ENCODE measurements around the gene SLC25A14.
"Not testable (repeated sequence)": the region's sequence is repeated elsewhere in the genome, so short reads cannot be mapped to it uniquely, and the experiment has no call there.

The SLC25A14 gene

GRCh38 chrX:130339408-130340222 lies at the start of gene SLC25A14:
SLC25A14 (plus strand) TSS chrX:130339919; CDS start chrX:130340279, 360 bp downstream.
- Histone ChIP-seq H3K27me3 (ENCODE audit: control insufficient read depth, insufficient read depth, low read length) (no peaks in the 10 kb centered on the region), H3K36me3 (ENCODE audit: control insufficient read depth, insufficient read depth, low read length) (no peaks in the 10 kb centered on the region), H3K27ac (ENCODE audit: low read depth, low read length) (peak within 1 kb of the TSS; percentile 32; the same call in 1 of the 2 replicates), H3K4me3 (ENCODE audit: low read depth, low read length) (peak within 1 kb of the TSS; percentile 78), H3K4me1 (ENCODE audit: control insufficient read depth, insufficient read depth, low read length) (peaks cover 26% of the 10 kb centered on the region), H3K9ac (ENCODE audit: low read length) (peak within 1 kb of the TSS; percentile 84), H3K9me3 (ENCODE audit: control insufficient read depth, insufficient read depth, low read depth, low read length) (no peaks in the 10 kb centered on the region)

- no peak overlapping the region for H3K27ac ChIP-seq (ENCODE audit: low read depth, low read length)
- peaks cover 21% of the 10 kb centered on the region for H3K9me3 ChIP-seq (ENCODE audit: control insufficient read depth, insufficient read depth, low read depth, low read length)
- H3K27me3 ChIP-seq (ENCODE audit: control insufficient read depth, insufficient read depth, low read length), result no peaks in the 10 kb centered on the region
- peaks cover 14% of the 10 kb centered on the region; the same call in 1 of the 2 replicates for H3K4me1 ChIP-seq (ENCODE audit: control insufficient read depth, insufficient read depth, low read length)
- H3K9ac ChIP-seq (ENCODE audit: low read length), result no peak overlapping the region
- H3K4me3 ChIP-seq (ENCODE audit: low read depth, low read length), result no peak overlapping the region
- no peaks in the 10 kb centered on the region for H3K36me3 ChIP-seq (ENCODE audit: control insufficient read depth, insufficient read depth, low read length)
These were observed 44.0 kb upstream of the SLC25A14 start for GRCh38 chrX:130295519-130296296.

GRCh38 chrX:130296297-130296678 lies 43.4 kb upstream of the SLC25A14 start:
- H3K27me3 ChIP-seq (ENCODE audit: control insufficient read depth, insufficient read depth, low read length), result no peaks in the 10 kb centered on the region
- peaks cover 18% of the 10 kb centered on the region for H3K9me3 ChIP-seq (ENCODE audit: control insufficient read depth, insufficient read depth, low read depth, low read length)
- no peak overlapping the region for H3K4me3 ChIP-seq (ENCODE audit: low read depth, low read length)
- no peaks in the 10 kb centered on the region for H3K36me3 ChIP-seq (ENCODE audit: control insufficient read depth, insufficient read depth, low read length)
- no peak overlapping the region for H3K27ac ChIP-seq (ENCODE audit: low read depth, low read length)
- H3K9ac ChIP-seq (ENCODE audit: low read length), result no peak overlapping the region
- peaks cover 14% of the 10 kb centered on the region; the same call in 1 of the 2 replicates for H3K4me1 ChIP-seq (ENCODE audit: control insufficient read depth, insufficient read depth, low read length)

- H3K9me3 ChIP-seq (ENCODE audit: control insufficient read depth, insufficient read depth, low read depth, low read length), result peaks cover 14% of the 10 kb centered on the region
- H3K36me3 ChIP-seq (ENCODE audit: control insufficient read depth, insufficient read depth, low read length), result no peaks in the 10 kb centered on the region
- no peaks in the 10 kb centered on the region for H3K27me3 ChIP-seq (ENCODE audit: control insufficient read depth, insufficient read depth, low read length)
- H3K27ac ChIP-seq (ENCODE audit: low read depth, low read length), result no peak overlapping the region
- H3K4me3 ChIP-seq (ENCODE audit: low read depth, low read length), result no peak overlapping the region
- H3K4me1 ChIP-seq (ENCODE audit: control insufficient read depth, insufficient read depth, low read length), result peaks cover 14% of the 10 kb centered on the region; the same call in 1 of the 2 replicates
- H3K9ac ChIP-seq (ENCODE audit: low read length), result no peak overlapping the region
These were observed 43.0 kb upstream of the SLC25A14 start for GRCh38 chrX:130296743-130297142.

- H3K36me3 ChIP-seq (ENCODE audit: control insufficient read depth, insufficient read depth, low read length), result no peaks in the 10 kb centered on the region
- no peak overlapping the region for H3K27ac ChIP-seq (ENCODE audit: low read depth, low read length)
- no peak overlapping the region for H3K9ac ChIP-seq (ENCODE audit: low read length)
- H3K4me1 ChIP-seq (ENCODE audit: control insufficient read depth, insufficient read depth, low read length), result peaks cover 14% of the 10 kb centered on the region; the same call in 1 of the 2 replicates
- no peaks in the 10 kb centered on the region for H3K9me3 ChIP-seq (ENCODE audit: control insufficient read depth, insufficient read depth, low read depth, low read length)
- peak overlapping the region; percentile 26; the same call in 1 of the 2 replicates for H3K4me3 ChIP-seq (ENCODE audit: low read depth, low read length)
- H3K27me3 ChIP-seq (ENCODE audit: control insufficient read depth, insufficient read depth, low read length), result no peaks in the 10 kb centered on the region
These were observed 40.3 kb upstream of the SLC25A14 start for GRCh38 chrX:130299279-130300009.

- Histone ChIP-seq H3K9me3 (ENCODE audit: control insufficient read depth, insufficient read depth, low read depth, low read length) (no peaks in the 10 kb centered on the region), H3K4me3 (ENCODE audit: low read depth, low read length) (peak overlapping the region; percentile 26; the same call in 1 of the 2 replicates), H3K4me1 (ENCODE audit: control insufficient read depth, insufficient read depth, low read length) (peaks cover 14% of the 10 kb centered on the region; the same call in 1 of the 2 replicates), H3K27ac (ENCODE audit: low read depth, low read length) (no peak overlapping the region), H3K9ac (ENCODE audit: low read length) (no peak overlapping the region), H3K27me3 (ENCODE audit: control insufficient read depth, insufficient read depth, low read length) (no peaks in the 10 kb centered on the region), H3K36me3 (ENCODE audit: control insufficient read depth, insufficient read depth, low read length) (no peaks in the 10 kb centered on the region)
These were observed 39.8 kb upstream of the SLC25A14 start for GRCh38 chrX:130300010-130300282.

GRCh38 chrX:130301405-130301804 lies 38.3 kb upstream of the SLC25A14 start:
- Histone ChIP-seq H3K36me3 (ENCODE audit: control insufficient read depth, insufficient read depth, low read length) (no peaks in the 10 kb centered on the region), H3K9me3 (ENCODE audit: control insufficient read depth, insufficient read depth, low read depth, low read length) (no peaks in the 10 kb centered on the region), H3K27me3 (ENCODE audit: control insufficient read depth, insufficient read depth, low read length) (no peaks in the 10 kb centered on the region), H3K4me3 (ENCODE audit: low read depth, low read length) (no peak overlapping the region), H3K27ac (ENCODE audit: low read depth, low read length) (no peak overlapping the region), H3K4me1 (ENCODE audit: control insufficient read depth, insufficient read depth, low read length) (peaks cover 7% of the 10 kb centered on the region; the same call in 1 of the 2 replicates), H3K9ac (ENCODE audit: low read length) (no peak overlapping the region)

- H3K36me3 ChIP-seq (ENCODE audit: control insufficient read depth, insufficient read depth, low read length), result no peaks in the 10 kb centered on the region
- no peak overlapping the region for H3K27ac ChIP-seq (ENCODE audit: low read depth, low read length)
- H3K4me1 ChIP-seq (ENCODE audit: control insufficient read depth, insufficient read depth, low read length), result peaks cover 7% of the 10 kb centered on the region; the same call in 1 of the 2 replicates
- H3K9me3 ChIP-seq (ENCODE audit: control insufficient read depth, insufficient read depth, low read depth, low read length), result no peaks in the 10 kb centered on the region
- no peak overlapping the region for H3K9ac ChIP-seq (ENCODE audit: low read length)
- no peak overlapping the region for H3K4me3 ChIP-seq (ENCODE audit: low read depth, low read length)
- H3K27me3 ChIP-seq (ENCODE audit: control insufficient read depth, insufficient read depth, low read length), result peaks cover 3% of the 10 kb centered on the region; the same call in 1 of the 2 replicates
These were observed 37.7 kb upstream of the SLC25A14 start for GRCh38 chrX:130301977-130302376.

GRCh38 chrX:130304587-130305368 lies 34.9 kb upstream of the SLC25A14 start:
- Histone ChIP-seq H3K9me3 (ENCODE audit: control insufficient read depth, insufficient read depth, low read depth, low read length) (no peaks in the 10 kb centered on the region), H3K4me1 (ENCODE audit: control insufficient read depth, insufficient read depth, low read length) (peaks cover 2% of the 10 kb centered on the region; the same call in 1 of the 2 replicates), H3K27me3 (ENCODE audit: control insufficient read depth, insufficient read depth, low read length) (peaks cover 3% of the 10 kb centered on the region; the same call in 1 of the 2 replicates), H3K9ac (ENCODE audit: low read length) (no peak overlapping the region), H3K27ac (ENCODE audit: low read depth, low read length) (no peak overlapping the region), H3K4me3 (ENCODE audit: low read depth, low read length) (no peak overlapping the region), H3K36me3 (ENCODE audit: control insufficient read depth, insufficient read depth, low read length) (no peaks in the 10 kb centered on the region)

GRCh38 chrX:130319886-130320285 lies 19.8 kb upstream of the SLC25A14 start:
- not testable (repeated sequence) for H3K9ac ChIP-seq (ENCODE audit: low read length); H3K27me3 ChIP-seq (ENCODE audit: control insufficient read depth, insufficient read depth, low read length); H3K4me3 ChIP-seq (ENCODE audit: low read depth, low read length); H3K27ac ChIP-seq (ENCODE audit: low read depth, low read length); H3K4me1 ChIP-seq (ENCODE audit: control insufficient read depth, insufficient read depth, low read length); H3K36me3 ChIP-seq (ENCODE audit: control insufficient read depth, insufficient read depth, low read length)
- H3K9me3 ChIP-seq (ENCODE audit: control insufficient read depth, insufficient read depth, low read depth, low read length), result peaks cover 10% of the 10 kb centered on the region; the same call in 1 of the 2 replicates
